ENCODE results near the gene ZNF217. TPM values are rescaled to one million over a fixed set of nuclear protein-coding genes. Genes with fewer than 3 reads are reported as not detected.

ZNF217 gene
- total and polyA plus RNA-seq, 2 of the 8 experiments (the other 6 are each of a cell fraction or from before 2014, with no cell fraction given), result 15.3 to 87.9 TPM

DNA sequence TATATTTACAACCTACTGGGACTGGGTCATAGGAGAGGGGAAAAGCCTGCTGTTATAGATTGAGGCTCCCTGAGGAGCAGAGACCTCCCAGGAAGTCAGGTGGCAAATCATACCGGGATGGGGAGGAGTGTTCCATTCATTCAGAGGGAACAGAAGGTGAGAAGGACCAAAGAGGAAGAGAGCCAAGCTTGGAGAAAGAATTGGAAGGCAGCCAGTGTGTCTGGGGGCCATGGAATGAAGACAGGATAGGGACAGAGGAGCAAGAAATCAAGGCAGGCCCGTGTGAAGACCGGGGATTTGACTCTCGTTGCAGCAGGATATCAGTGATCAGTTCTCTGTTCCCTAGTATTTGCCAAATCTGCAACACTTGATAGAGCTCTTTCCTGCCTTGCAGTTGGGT is 5.7 kb upstream of the ZNF217 start (continued):
- TF ChIP-seq, protein P1, sequence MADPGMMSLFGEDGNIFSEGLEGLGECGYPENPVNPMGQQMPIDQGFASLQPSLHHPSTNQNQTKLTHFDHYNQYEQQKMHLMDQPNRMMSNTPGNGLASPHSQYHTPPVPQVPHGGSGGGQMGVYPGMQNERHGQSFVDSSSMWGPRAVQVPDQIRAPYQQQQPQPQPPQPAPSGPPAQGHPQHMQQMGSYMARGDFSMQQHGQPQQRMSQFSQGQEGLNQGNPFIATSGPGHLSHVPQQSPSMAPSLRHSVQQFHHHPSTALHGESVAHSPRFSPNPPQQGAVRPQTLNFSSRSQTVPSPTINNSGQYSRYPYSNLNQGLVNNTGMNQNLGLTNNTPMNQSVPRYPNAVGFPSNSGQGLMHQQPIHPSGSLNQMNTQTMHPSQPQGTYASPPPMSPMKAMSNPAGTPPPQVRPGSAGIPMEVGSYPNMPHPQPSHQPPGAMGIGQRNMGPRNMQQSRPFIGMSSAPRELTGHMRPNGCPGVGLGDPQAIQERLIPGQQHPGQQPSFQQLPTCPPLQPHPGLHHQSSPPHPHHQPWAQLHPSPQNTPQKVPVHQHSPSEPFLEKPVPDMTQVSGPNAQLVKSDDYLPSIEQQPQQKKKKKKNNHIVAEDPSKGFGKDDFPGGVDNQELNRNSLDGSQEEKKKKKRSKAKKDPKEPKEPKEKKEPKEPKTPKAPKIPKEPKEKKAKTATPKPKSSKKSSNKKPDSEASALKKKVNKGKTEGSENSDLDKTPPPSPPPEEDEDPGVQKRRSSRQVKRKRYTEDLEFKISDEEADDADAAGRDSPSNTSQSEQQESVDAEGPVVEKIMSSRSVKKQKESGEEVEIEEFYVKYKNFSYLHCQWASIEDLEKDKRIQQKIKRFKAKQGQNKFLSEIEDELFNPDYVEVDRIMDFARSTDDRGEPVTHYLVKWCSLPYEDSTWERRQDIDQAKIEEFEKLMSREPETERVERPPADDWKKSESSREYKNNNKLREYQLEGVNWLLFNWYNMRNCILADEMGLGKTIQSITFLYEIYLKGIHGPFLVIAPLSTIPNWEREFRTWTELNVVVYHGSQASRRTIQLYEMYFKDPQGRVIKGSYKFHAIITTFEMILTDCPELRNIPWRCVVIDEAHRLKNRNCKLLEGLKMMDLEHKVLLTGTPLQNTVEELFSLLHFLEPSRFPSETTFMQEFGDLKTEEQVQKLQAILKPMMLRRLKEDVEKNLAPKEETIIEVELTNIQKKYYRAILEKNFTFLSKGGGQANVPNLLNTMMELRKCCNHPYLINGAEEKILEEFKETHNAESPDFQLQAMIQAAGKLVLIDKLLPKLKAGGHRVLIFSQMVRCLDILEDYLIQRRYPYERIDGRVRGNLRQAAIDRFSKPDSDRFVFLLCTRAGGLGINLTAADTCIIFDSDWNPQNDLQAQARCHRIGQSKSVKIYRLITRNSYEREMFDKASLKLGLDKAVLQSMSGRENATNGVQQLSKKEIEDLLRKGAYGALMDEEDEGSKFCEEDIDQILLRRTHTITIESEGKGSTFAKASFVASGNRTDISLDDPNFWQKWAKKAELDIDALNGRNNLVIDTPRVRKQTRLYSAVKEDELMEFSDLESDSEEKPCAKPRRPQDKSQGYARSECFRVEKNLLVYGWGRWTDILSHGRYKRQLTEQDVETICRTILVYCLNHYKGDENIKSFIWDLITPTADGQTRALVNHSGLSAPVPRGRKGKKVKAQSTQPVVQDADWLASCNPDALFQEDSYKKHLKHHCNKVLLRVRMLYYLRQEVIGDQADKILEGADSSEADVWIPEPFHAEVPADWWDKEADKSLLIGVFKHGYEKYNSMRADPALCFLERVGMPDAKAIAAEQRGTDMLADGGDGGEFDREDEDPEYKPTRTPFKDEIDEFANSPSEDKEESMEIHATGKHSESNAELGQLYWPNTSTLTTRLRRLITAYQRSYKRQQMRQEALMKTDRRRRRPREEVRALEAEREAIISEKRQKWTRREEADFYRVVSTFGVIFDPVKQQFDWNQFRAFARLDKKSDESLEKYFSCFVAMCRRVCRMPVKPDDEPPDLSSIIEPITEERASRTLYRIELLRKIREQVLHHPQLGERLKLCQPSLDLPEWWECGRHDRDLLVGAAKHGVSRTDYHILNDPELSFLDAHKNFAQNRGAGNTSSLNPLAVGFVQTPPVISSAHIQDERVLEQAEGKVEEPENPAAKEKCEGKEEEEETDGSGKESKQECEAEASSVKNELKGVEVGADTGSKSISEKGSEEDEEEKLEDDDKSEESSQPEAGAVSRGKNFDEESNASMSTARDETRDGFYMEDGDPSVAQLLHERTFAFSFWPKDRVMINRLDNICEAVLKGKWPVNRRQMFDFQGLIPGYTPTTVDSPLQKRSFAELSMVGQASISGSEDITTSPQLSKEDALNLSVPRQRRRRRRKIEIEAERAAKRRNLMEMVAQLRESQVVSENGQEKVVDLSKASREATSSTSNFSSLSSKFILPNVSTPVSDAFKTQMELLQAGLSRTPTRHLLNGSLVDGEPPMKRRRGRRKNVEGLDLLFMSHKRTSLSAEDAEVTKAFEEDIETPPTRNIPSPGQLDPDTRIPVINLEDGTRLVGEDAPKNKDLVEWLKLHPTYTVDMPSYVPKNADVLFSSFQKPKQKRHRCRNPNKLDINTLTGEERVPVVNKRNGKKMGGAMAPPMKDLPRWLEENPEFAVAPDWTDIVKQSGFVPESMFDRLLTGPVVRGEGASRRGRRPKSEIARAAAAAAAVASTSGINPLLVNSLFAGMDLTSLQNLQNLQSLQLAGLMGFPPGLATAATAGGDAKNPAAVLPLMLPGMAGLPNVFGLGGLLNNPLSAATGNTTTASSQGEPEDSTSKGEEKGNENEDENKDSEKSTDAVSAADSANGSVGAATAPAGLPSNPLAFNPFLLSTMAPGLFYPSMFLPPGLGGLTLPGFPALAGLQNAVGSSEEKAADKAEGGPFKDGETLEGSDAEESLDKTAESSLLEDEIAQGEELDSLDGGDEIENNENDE (IDR thresholded peaks at IDR 0.05; ENCODE audit: insufficient replicate concordance, low read length), result no peak
- no peak for TF ChIP-seq CREB1 (IDR thresholded peaks at IDR 0.05)
- no peak for TF ChIP-seq ASH2L (IDR thresholded peaks at IDR 0.05; ENCODE audit: low read length)
- TF ChIP-seq SRF (IDR thresholded peaks at IDR 0.05; ENCODE audit: low read depth, low read length), result no peak

Measured in H1 (cell line).